CD4-positive, alpha-beta T cell (primary cell): Measurements from ENCODE around the gene AOC2. TPM values are rescaled to one million over a fixed set of nuclear protein-coding genes. Genes with fewer than 3 reads are reported as not detected.

ENCODE experiments used
- ATAC-seq: fragments of 200-7000 bp; cut with Tn5 transposase; one replicate; pipeline ENCODE4 v1.10.0; 2022; ENCODE audit warnings: mild to moderate bottlenecking; ENCODE audit not compliant: poor library complexity
- CTCF ChIA-PET: fragments of 350-600 bp; sonication (Branson Sonifier 250); formaldehyde crosslinking; loops from one replicate; lab custom pipeline; 2021; ENCODE audit warnings: antibody characterized with exemption, inconsistent platforms; lab: Charles Lee
- POLR2A ChIA-PET: fragments of 350-600 bp; sonication (Branson Sonifier 250); formaldehyde crosslinking; loops from one replicate; lab custom pipeline; 2021; ENCODE audit warnings: antibody characterized with exemption, inconsistent platforms; lab: Charles Lee
- DNase-seq, 14 experiments: peaks; one replicate each; pipeline ENCODE4 v3.0.0-alpha.2; 2013 to 2020; ENCODE audit warnings: mixed read lengths in 2 of 14
- H3K27ac ChIP-seq, 2 donors: one replicate each; pipeline versions ENCODE4 v1.5.1 to v1.7.0; 2013; ENCODE audit warnings: low read length in 2 of 2, low read depth in 1 of 2, mild to moderate bottlenecking in 1 of 2
- H3K27me3 ChIP-seq, 2 experiments: 1 replicate in 1 of 2; 2 replicates in 1 of 2; pipeline versions ENCODE4 v1.6.1 to v1.7.0; 2013; ENCODE audit warnings: low read length in 2 of 2, control low read depth in 1 of 2, mild to moderate bottlenecking in 1 of 2, moderate library complexity in 1 of 2; ENCODE audit not compliant: insufficient read depth in 2 of 2, control insufficient read depth in 1 of 2
- H3K36me3 ChIP-seq: one replicate; pipeline ENCODE4 v1.6.1; 2013; ENCODE audit warnings: low read length, control low read depth; ENCODE audit not compliant: insufficient read depth
- H3K4me1 ChIP-seq: one replicate; pipeline ENCODE4 v1.6.1; 2013; ENCODE audit warnings: low read length, control low read depth; ENCODE audit not compliant: insufficient read depth
- H3K4me3 ChIP-seq: one replicate; pipeline ENCODE4 v1.5.1; 2013; ENCODE audit warnings: mild to moderate bottlenecking, low read length, moderate library complexity
- H3K9me3 ChIP-seq, 2 experiments: 1 replicate in 1 of 2; 2 replicates in 1 of 2; pipeline versions ENCODE4 v1.6.1 to v1.7.0; 2013; ENCODE audit warnings: low read length in 2 of 2, mild to moderate bottlenecking in 2 of 2, control low read depth in 1 of 2, moderate library complexity in 1 of 2; ENCODE audit not compliant: control insufficient read depth in 1 of 2, insufficient read depth in 1 of 2
- H3K27ac Mint-ChIP-seq: one replicate; pipeline ENCODE4 v1.8.0; 2020; ENCODE audit warnings: mixed read lengths
- H3K27me3 Mint-ChIP-seq: one replicate; pipeline ENCODE4 v1.8.0; 2021; ENCODE audit warnings: mixed read lengths
- H3K36me3 Mint-ChIP-seq: one replicate; pipeline ENCODE4 v1.8.0; 2021; ENCODE audit warnings: low read depth, mixed read lengths
- H3K4me1 Mint-ChIP-seq: one replicate; pipeline ENCODE4 v1.8.0; 2021; ENCODE audit warnings: low read depth, mixed read lengths
- H3K4me3 Mint-ChIP-seq: one replicate; pipeline ENCODE4 v1.8.0; 2020; ENCODE audit warnings: mild to moderate bottlenecking, mixed read lengths
- H3K9me3 Mint-ChIP-seq: one replicate; pipeline ENCODE4 v1.8.0; 2020; ENCODE audit warnings: mixed read lengths
- CTCF ChIP-seq: fragments of 200-600 bp; IDR thresholded peaks from one replicate; pipeline ENCODE4 v1.8.0; 2022; ENCODE audit warnings: antibody characterized with exemption, mild to moderate bottlenecking
- intact Hi-C, 2 experiments: fragments of 100-400 bp; cut with DNase I in 1 of 2; cut with micrococcal nuclease in 1 of 2; formaldehyde crosslinking; loops; one replicate each; pipeline versions ENCODE4 v1.15.1 to v1.9.0; 2023 to 2025; cut with DNase I, micrococcal nuclease
- total RNA-seq, 174 experiments: library from RNA in 2 of 174; stranded (reverse) in 2 of 174; gene quantifications; one replicate each; pipeline ENCODE4 v1.2.3 and lab custom pipeline; 2021 to 2026

AOC2 gene
- total RNA-seq, 2 experiments from 2014 or later = 2.5 to 2.9 TPM

- H3K9me3 ChIP-seq = no peaks in the 10 kb centered on the region
- no peak overlapping the region for H3K27ac ChIP-seq
- POLR2A ChIA-PET = no interaction called here
- H3K36me3 ChIP-seq = no peaks in the 10 kb centered on the region
- no peak overlapping the region for H3K4me3 Mint-ChIP-seq
- H3K4me3 ChIP-seq = no peak overlapping the region
- ATAC-seq (no peak), DNase-seq (no peak)
- no peak overlapping the region for H3K27ac Mint-ChIP-seq
- CTCF ChIA-PET = no interaction called here
- peaks cover 0 to 2% of the 10 kb centered on the region in 2 experiments for H3K27me3 ChIP-seq
- no peaks in the 10 kb centered on the region for H3K36me3 Mint-ChIP-seq
- peaks cover 23% of the 10 kb centered on the region for H3K27me3 Mint-ChIP-seq
- no peaks in the 10 kb centered on the region for H3K4me1 Mint-ChIP-seq
- H3K4me1 ChIP-seq = peaks cover 2% of the 10 kb centered on the region
- no peak for TF ChIP-seq CTCF
- H3K9me3 Mint-ChIP-seq = no peaks in the 10 kb centered on the region
- intact Hi-C loops = no loop called here
These were observed 45.4 kb downstream of the AOC2 start for GRCh38 chr17:42889809-42890208.

- H3K9me3 ChIP-seq = no peaks in the 10 kb centered on the region
- ChIA-PET CTCF (no interaction called here), POLR2A (no interaction called here)
- TF ChIP-seq CTCF = no peak
- DNase-seq = no peak
- H3K4me1 ChIP-seq = peaks cover 2% of the 10 kb centered on the region
- Mint-ChIP-seq H3K4me3 (no peak overlapping the region), H3K36me3 (no peaks in the 10 kb centered on the region), H3K9me3 (no peaks in the 10 kb centered on the region), H3K27ac (no peak overlapping the region), H3K27me3 (peaks cover 21% of the 10 kb centered on the region), H3K4me1 (no peaks in the 10 kb centered on the region)
- intact Hi-C loops = no loop called here
- H3K27me3 ChIP-seq = peaks cover 2 to 4% of the 10 kb centered on the region in 2 experiments
- no peak overlapping the region for H3K27ac ChIP-seq
- ATAC-seq = no peak
- no peaks in the 10 kb centered on the region for H3K36me3 ChIP-seq
- H3K4me3 ChIP-seq = no peak overlapping the region
These were observed 47.3 kb downstream of the AOC2 start for GRCh38 chr17:42891539-42892152.

GRCh38 chr17:42893359-42893758 lies 49.0 kb downstream of the AOC2 start:
- ATAC-seq (no peak), DNase-seq (no peak)
- H3K4me3 ChIP-seq = no peak overlapping the region
- H3K9me3 ChIP-seq = no peaks in the 10 kb centered on the region
- Mint-ChIP-seq H3K4me3 (no peak overlapping the region), H3K4me1 (no peaks in the 10 kb centered on the region), H3K36me3 (no peaks in the 10 kb centered on the region), H3K27me3 (peaks cover 26% of the 10 kb centered on the region), H3K9me3 (no peaks in the 10 kb centered on the region), H3K27ac (no peak overlapping the region)
- intact Hi-C loops = no loop called here
- H3K36me3 ChIP-seq = no peaks in the 10 kb centered on the region
- POLR2A ChIA-PET = no interaction called here
- peaks cover 2% of the 10 kb centered on the region for H3K4me1 ChIP-seq
- TF ChIP-seq CTCF = no peak
- CTCF ChIA-PET = no interaction called here
- no peak overlapping the region for H3K27ac ChIP-seq
- peaks cover 4 to 5% of the 10 kb centered on the region in 2 experiments for H3K27me3 ChIP-seq
